CD14-positive monocyte (primary cell): ENCODE results near the gene MIPOL1. TPM values are rescaled to one million over a fixed set of nuclear protein-coding genes. Genes with fewer than 3 reads are reported as not detected.
A peak's percentile ranks its signal among the peaks of the same experiment; 100 is the strongest.

ENCODE experiments used
- DNase-seq, 3 donors: peaks; one replicate each; pipeline ENCODE4 v3.0.0-alpha.2; 2011 to 2022
- H2AFZ ChIP-seq: 2 replicates; pipeline ENCODE4 v1.6.0; 2012; ENCODE audit warnings: mild to moderate bottlenecking, low read depth, low read length, inconsistent platforms; ENCODE audit not compliant: insufficient read depth, poor library complexity, severe bottlenecking
- H3K27ac ChIP-seq, 2 donors: 1 replicate in 1 of 2; 2 replicates in 1 of 2; pipeline ENCODE4 v1.5.1; 2012 to 2013; ENCODE audit warnings: low read length in 2 of 2, control low read depth in 1 of 2, inconsistent platforms in 1 of 2, low read depth in 1 of 2, mild to moderate bottlenecking in 1 of 2
- H3K27me3 ChIP-seq, 2 donors: one replicate each; pipeline versions ENCODE4 v1.6.0 to v1.6.1; 2011 to 2013; ENCODE audit warnings: low read length in 2 of 2; ENCODE audit not compliant: control insufficient read depth in 2 of 2, insufficient read depth in 2 of 2
- H3K36me3 ChIP-seq, 2 donors: replicated peaks in 1 of 2; 1 replicate in 1 of 2; 2 replicates in 1 of 2; pipeline versions ENCODE4 v1.5.1 to v1.6.1; 2012 to 2013; ENCODE audit warnings: low read length in 2 of 2, control low read depth in 1 of 2, inconsistent platforms in 1 of 2, mild to moderate bottlenecking in 1 of 2; ENCODE audit not compliant: insufficient read depth in 2 of 2, control insufficient read depth in 1 of 2
- H3K4me1 ChIP-seq, 2 donors: 1 replicate in 1 of 2; 2 replicates in 1 of 2; pipeline versions ENCODE4 v1.5.1 to v1.6.1; 2012 to 2013; ENCODE audit warnings: low read length in 2 of 2, control low read depth in 1 of 2, inconsistent platforms in 1 of 2, mild to moderate bottlenecking in 1 of 2, moderate library complexity in 1 of 2; ENCODE audit not compliant: insufficient read depth in 2 of 2, control insufficient read depth in 1 of 2
- H3K4me2 ChIP-seq: replicated peaks from 2 replicates; pipeline ENCODE3; 2012; ENCODE audit warnings: low read length, moderate library complexity, mild to moderate bottlenecking; ENCODE audit not compliant: poor library complexity, severe bottlenecking; ENCODE audit errors: extremely low read depth
- H3K4me3 ChIP-seq, 3 experiments: fragments of 200-600 bp in 1 of 3; sonication (generic) in 1 of 3; replicated peaks in 1 of 3; 1 replicate in 2 of 3; 2 replicates in 1 of 3; pipeline ENCODE4 v1.5.1; 2011 to 2013; ENCODE audit warnings: low read length in 3 of 3, mild to moderate bottlenecking in 3 of 3, control low read depth in 2 of 3, low read depth in 2 of 3, inconsistent platforms in 1 of 3, moderate library complexity in 1 of 3
- H3K79me2 ChIP-seq: 2 replicates; pipeline ENCODE4 v1.6.0; 2012; ENCODE audit warnings: mild to moderate bottlenecking, control low read depth, inconsistent platforms, low read length, moderate library complexity; ENCODE audit not compliant: insufficient read depth
- H3K9ac ChIP-seq: 2 replicates; pipeline ENCODE4 v1.6.0; 2017; ENCODE audit warnings: low read length, mild to moderate bottlenecking; ENCODE audit not compliant: insufficient read depth, poor library complexity, severe bottlenecking
- H3K9me3 ChIP-seq, 2 donors: replicated peaks in 1 of 2; 1 replicate in 1 of 2; 2 replicates in 1 of 2; pipeline versions ENCODE4 v1.5.1 to v1.6.1; 2012 to 2013; ENCODE audit warnings: low read length in 2 of 2, control low read depth in 1 of 2; ENCODE audit not compliant: control insufficient read depth in 1 of 2, insufficient read depth in 1 of 2
- H4K20me1 ChIP-seq: 2 replicates; pipeline ENCODE4 v1.6.0; 2012; ENCODE audit warnings: mild to moderate bottlenecking, low read length, control low read depth, moderate library complexity; ENCODE audit not compliant: insufficient read depth
- H3K27ac Mint-ChIP-seq, 7 donors: one replicate each; pipeline ENCODE4 v1.8.0; 2020; ENCODE audit warnings: mild to moderate bottlenecking in 7 of 7, mixed read lengths in 7 of 7, moderate library complexity in 6 of 7, inconsistent platforms in 2 of 7
- H3K27me3 Mint-ChIP-seq, 3 donors: one replicate each; pipeline ENCODE4 v1.8.0; 2021 to 2022; ENCODE audit warnings: low read depth in 3 of 3, mild to moderate bottlenecking in 3 of 3, mixed read lengths in 3 of 3, moderate library complexity in 3 of 3, inconsistent platforms in 1 of 3
- H3K36me3 Mint-ChIP-seq, 2 donors: one replicate each; pipeline ENCODE4 v1.8.0; 2020; ENCODE audit warnings: mixed read lengths in 2 of 2, inconsistent platforms in 1 of 2, mild to moderate bottlenecking in 1 of 2
- H3K4me1 Mint-ChIP-seq: one replicate; pipeline ENCODE4 v1.8.0; 2020; ENCODE audit warnings: mild to moderate bottlenecking, mixed read lengths
- H3K4me3 Mint-ChIP-seq, 2 donors: one replicate each; pipeline ENCODE4 v1.8.0; 2020; ENCODE audit warnings: mild to moderate bottlenecking in 2 of 2, mixed read lengths in 2 of 2, moderate library complexity in 1 of 2
- H3K9me3 Mint-ChIP-seq, 7 donors: one replicate each; pipeline ENCODE4 v1.8.0; 2020 to 2022; ENCODE audit warnings: mixed read lengths in 7 of 7, mild to moderate bottlenecking in 6 of 7, moderate library complexity in 6 of 7, inconsistent platforms in 2 of 7
- CTCF ChIP-seq: fragments of 200-600 bp; IDR thresholded peaks from one replicate; pipeline ENCODE4 v1.8.0; 2022; ENCODE audit warnings: antibody characterized with exemption, mild to moderate bottlenecking
- WGBS: methylation state at CpG from one replicate; pipeline ENCODE4 v1.1.5; 2013; ENCODE audit warnings: missing lambda C conversion rate; ENCODE audit not compliant: insufficient coverage; 5-methylcytosine and 5-hydroxymethylcytosine counted together
- intact Hi-C, 2 donors: fragments of 100-400 bp; cut with micrococcal nuclease; formaldehyde crosslinking; loops; one replicate each; pipeline versions ENCODE4 v1.15.0 to v1.15.1; 2023
- polyA plus RNA-seq, 3 donors: library from polyadenylated mRNA; depleted of rRNA in 1 of 3; unstranded in 2 of 3; stranded (reverse) in 1 of 3; fragments of 300-500 nt in 2 of 3; fragments of >200 nt in 1 of 3; fragmentation: Illumina TruSeq in 2 of 3; gene quantifications; 1 replicate in 2 of 3; 2 replicates in 1 of 3; pipeline ENCODE4 v1.2.3, GENCODE V29; 2012 to 2021

MIPOL1 gene
- polyA plus RNA-seq, 3 donors, result not detected

- Histone ChIP-seq H3K9ac (no peak overlapping the region), H3K9me3 (no peaks in the 10 kb centered on the region), H2AFZ (no peak overlapping the region), H3K79me2 (no peaks in the 10 kb centered on the region), H3K36me3 (no peaks in the 10 kb centered on the region), H3K4me2 (no peak overlapping the region), H3K27ac (no peak overlapping the region), H3K4me1 (peaks cover 0 to 7% of the 10 kb centered on the region in 2 donors), H3K4me3 (no peak overlapping the region), H4K20me1 (no peaks in the 10 kb centered on the region), H3K27me3 (peaks cover 9 to 28% of the 10 kb centered on the region in 2 donors)
- Mint-ChIP-seq H3K36me3 (no peaks in the 10 kb centered on the region), H3K4me1 (peaks cover 12% of the 10 kb centered on the region), H3K27ac (no peak overlapping the region), H3K4me3 (no peak overlapping the region), H3K9me3 (peaks cover 0 to 13% (median 2%) of the 10 kb centered on the region in 7 donors), H3K27me3 (peaks cover 21 to 34% (median 28%) of the 10 kb centered on the region in 3 donors)
- intact Hi-C loops, result no loop called here
- TF ChIP-seq CTCF, result no peak
- DNase-seq, result no peak
- no CpG with 5 or more reads among the region's 5 CpGs for WGBS
Measured at GRCh38 chr14:37198907-37199306, 1.2 kb downstream of the MIPOL1 start.

GRCh38 chr14:37201724-37202123 lies 4.0 kb downstream of the MIPOL1 start:
- Mint-ChIP-seq H3K27me3 (peaks cover 16 to 29% (median 21%) of the 10 kb centered on the region in 3 donors), H3K4me1 (peaks cover 12% of the 10 kb centered on the region)

More at GRCh38 chr14:37201724-37202123, 4.0 kb downstream of the MIPOL1 start:
- no peaks in the 10 kb centered on the region for H3K79me2 ChIP-seq
- H3K36me3 ChIP-seq, result no peaks in the 10 kb centered on the region
- no peaks in the 10 kb centered on the region for H4K20me1 ChIP-seq
- intact Hi-C loops, result no loop called here
- peak overlapping the region in 1 of 7 donors; percentile 46 for H3K27ac Mint-ChIP-seq
- H3K4me1 ChIP-seq, result peaks cover 0 to 7% of the 10 kb centered on the region in 2 donors
- peaks cover 9 to 34% (median 21%) of the 10 kb centered on the region in 7 donors for H3K9me3 Mint-ChIP-seq
- DNase-seq, result no peak
- no CpG with 5 or more reads among the region's 2 CpGs for WGBS
- no peak overlapping the region for H3K4me2 ChIP-seq
- no peak overlapping the region for H3K9ac ChIP-seq
- no peaks in the 10 kb centered on the region for H3K36me3 Mint-ChIP-seq
- H3K27me3 ChIP-seq, result peaks cover 7 to 22% of the 10 kb centered on the region in 2 donors
- TF ChIP-seq CTCF, result no peak
- H3K4me3 Mint-ChIP-seq, result no peak overlapping the region
- peaks cover 16 to 18% of the 10 kb centered on the region in 2 donors for H3K9me3 ChIP-seq
- H2AFZ ChIP-seq, result no peak overlapping the region
- no peak overlapping the region for H3K27ac ChIP-seq
- no peak overlapping the region for H3K4me3 ChIP-seq
